ENCODE measurements around the gene KATNAL2.

- TF ChIP-seq POLR2A (IDR thresholded peaks at IDR 0.05) (no peak), CTCF (IDR thresholded peaks at IDR 0.05) (no peak), POLR2AphosphoS5 (IDR thresholded peaks at IDR 0.05; ENCODE audit: insufficient read depth in 1 of 2, low read depth in 1 of 2) (peak in 1 of 2 donors; percentile 16)
These were observed 600 bp downstream of the KATNAL2 start for GRCh38 chr18:46917803-46918600.
